GM21737 (cell line): ENCODE data around the gene TSC1.

Experiments
- ATAC-seq: cut with Tn5 transposase; IDR thresholded peaks from one replicate; pipeline ENCODE4 v1.9.1; 2021; ENCODE audit warnings: mild to moderate bottlenecking, moderate library complexity; ENCODE audit not compliant: unreplicated experiment

Gene TSC1

DNA sequence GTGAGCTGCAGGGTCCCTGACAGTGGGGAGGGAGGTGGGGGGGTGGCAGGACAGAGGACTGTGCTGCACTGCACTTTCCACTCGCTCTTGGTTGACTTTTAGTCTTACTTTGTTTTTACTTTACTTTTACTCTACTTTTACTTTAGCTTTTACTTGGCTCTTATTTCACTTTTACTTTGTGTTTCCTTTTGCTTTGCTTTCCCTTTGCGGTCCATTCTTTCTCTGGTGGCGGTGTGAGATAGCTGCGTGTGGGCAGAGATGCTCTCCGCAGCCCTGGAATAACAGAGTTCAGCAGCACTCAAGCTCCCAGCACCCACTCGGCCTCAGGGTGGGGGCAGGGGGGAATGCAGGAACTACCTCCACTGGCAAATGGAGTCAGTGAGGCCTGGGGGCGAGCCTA lies 71.0 kb downstream of the TSC1 start:
- no peak for ATAC-seq

GRCh38 chr9:132869266-132869665 lies 75.2 kb downstream of the TSC1 start:
- ATAC-seq = no peak

GRCh38 chr9:132866898-132867297 lies 77.5 kb downstream of the TSC1 start:
- no peak for ATAC-seq

DNA sequence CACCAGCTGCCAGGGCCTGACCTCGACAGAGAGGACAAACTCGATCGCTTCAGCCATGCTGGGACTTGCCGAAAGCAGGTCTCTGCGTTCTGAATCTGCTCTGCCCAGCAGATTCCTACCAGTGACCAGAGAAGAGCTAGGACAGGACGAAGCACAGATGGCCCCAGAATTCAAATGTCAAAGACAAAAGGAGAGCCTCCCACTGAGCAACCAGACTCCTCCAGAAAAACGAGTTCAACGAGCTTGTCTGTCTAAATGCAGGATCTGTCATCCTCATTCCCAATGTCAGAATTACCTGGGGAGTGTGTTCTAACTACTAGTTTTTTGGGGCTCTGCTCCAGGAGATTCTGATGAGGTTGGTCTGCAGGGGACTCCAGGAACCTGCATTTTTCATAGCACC lies 79.7 kb downstream of the TSC1 start:
- ATAC-seq = no peak

- ATAC-seq = no peak
Observed at GRCh38 chr9:132864277-132864676, 80.1 kb downstream of the TSC1 start.

- no peak for ATAC-seq
Observed at GRCh38 chr9:132863096-132863495, 81.3 kb downstream of the TSC1 start.

DNA sequence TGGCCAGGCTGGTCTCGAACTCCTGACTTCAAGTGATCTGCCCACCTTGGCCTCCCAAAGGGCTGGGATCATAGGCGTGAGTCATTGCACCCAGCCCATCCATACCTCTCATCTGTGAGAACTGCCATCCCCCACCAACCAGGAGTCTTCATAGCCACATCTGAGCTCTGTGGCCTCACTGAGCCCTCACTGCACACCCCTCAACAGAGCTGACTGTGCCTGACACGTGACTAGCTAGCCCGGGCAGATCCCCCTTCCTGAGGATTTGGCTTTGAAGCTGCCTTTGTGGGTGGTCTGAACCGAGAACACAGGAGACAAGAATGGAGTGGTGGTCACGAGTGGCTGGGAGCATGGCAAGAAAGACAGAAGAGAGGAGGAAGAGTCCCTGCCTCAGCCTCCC lies 81.9 kb downstream of the TSC1 start:
- no peak for ATAC-seq

- no peak for ATAC-seq
Observed at GRCh38 chr9:132861666-132862065, 82.8 kb downstream of the TSC1 start.

DNA sequence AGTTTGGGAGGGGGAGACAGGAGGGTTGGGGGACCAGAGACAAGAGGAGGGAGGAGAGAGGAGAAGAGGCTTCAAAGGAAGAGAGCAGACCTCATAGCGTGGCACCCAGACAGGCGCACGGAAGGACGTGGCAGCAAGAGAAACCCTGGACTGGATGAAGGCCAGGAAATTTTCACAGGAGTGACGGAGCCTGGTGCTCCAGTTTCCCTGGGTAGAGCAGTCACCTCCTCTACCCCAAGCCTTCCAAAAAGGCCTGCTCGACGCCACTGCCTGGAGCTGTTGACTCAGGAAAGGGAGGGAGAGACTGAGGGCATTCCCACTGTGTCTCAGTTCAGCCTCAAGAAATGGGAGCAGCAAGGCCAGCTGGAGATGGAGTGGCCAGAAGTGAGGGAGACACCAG lies 85.7 kb downstream of the TSC1 start:
- ATAC-seq = no peak

DNA sequence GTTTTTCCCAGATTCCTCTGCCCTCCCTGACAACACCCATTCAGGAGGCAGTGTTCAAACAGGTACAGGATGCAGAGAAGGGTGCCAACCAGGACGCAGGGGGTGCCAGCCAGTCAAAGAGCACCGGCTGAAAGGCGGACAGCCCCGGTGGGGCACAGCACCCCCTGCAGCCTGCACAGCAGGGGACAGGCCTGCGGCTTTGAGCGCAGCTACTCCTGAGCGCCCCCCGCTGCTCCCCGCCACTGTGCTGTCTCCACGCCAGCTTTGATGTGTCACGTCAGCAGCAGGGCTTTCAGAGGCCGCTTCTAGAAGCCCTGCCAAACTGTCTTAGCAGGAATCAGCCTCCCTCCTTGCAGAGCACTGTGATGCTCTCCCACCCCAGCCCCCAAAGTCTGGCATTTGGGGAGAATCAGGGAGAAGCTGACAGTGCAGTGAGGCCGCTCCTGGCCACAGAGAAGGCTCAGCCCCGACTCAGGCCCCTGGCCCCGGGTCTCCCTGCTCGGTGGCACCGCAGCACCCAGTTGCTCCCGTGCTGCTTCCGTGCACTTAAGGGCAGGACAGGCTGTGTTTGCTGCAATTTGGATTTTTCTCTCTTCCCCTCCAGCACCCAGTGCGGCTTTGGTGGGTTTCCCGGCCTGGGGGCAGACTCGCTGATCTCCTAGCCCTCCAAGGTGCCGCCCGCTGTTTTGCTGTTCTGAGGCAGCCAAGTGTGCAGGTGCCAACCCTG lies 86.6 kb downstream of the TSC1 start:
- ATAC-seq = no peak

DNA sequence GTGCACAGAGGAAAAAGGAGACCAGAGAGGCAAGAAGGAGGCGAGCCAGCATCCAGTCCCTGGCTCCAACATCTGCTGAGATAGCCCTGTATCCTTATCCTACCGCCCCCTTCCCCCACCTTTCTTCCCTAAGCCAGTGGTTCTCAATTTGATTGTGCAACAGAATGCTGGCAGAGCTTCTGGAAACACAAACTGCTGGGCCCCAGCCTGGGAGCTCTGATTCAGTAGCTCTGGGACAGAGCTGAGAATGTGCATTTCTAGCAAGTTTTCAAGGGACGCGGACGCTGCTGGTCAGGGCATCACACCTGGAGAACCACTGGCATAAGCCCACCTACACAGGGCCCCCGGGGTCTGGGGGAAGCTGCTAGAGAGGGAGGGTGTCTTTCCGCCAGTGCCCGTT lies 87.4 kb downstream of the TSC1 start:
- ATAC-seq = no peak

DNA sequence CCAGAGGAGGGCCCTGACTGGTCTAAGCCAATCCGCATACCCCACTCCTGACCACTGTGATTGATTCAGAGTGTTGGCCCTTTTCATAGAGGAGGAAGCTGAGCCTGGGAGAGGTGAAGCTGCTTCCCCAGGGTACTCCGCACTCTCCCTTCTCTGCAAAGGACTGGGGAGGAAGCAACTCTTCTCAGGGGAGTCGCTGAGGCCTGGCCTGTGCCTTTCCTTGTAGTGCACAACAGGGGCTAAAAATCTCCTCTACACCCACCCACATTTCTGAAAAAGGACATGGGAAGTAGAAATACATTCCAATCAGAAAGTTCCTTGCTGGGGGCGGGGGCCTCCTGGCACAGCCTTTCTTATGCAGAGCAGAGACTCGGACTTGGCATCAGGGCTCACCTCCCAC lies 88.5 kb downstream of the TSC1 start:
- ATAC-seq = no peak

- no peak for ATAC-seq
Observed at GRCh38 chr9:132854832-132855231, 89.6 kb downstream of the TSC1 start.

DNA sequence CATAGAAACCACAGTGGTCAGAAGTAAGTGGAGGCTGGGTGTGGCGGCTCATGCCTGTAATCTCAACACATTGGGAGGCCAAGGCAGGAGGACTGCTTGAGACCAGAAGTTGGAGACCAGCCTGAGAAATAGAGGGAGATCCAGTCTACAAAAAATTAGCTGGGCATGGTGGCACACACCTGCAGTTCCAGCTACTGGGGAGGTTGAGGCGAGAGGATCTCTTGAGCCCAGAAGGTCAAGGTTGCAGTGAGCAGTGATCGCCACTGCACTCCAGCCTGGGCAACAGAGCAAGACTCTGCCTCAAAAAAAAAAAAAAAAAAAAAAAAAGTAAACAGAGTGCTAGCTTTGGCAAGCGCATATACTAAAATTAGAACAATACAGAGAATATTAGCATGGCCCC lies 90.9 kb downstream of the TSC1 start:
- ATAC-seq = no peak

DNA sequence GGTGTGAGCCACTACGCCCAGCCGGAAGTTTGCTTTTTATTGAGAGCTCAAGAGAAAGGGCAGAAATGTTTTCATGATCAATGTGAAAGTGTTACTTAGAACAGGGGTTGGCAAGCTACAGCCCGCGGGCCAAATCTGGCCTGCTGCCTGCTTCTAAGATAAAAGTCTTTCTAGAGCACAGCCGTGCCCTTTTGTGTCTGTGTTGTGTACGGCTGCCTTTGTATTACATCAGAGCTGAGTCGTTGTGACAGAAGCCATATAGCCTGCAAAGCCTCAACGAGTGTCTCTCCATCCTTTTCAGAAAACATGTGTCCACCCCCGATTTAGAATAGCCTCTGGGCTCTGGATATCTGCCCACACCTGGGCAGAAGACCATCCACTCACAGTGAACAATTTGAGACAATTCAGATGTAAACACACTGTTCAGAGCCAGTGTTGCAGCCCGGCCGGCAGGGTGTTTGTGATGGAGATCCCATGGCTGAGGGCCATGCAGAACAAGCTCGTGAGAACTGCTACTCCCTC lies 95.2 kb downstream of the TSC1 start:
- no peak for ATAC-seq

DNA sequence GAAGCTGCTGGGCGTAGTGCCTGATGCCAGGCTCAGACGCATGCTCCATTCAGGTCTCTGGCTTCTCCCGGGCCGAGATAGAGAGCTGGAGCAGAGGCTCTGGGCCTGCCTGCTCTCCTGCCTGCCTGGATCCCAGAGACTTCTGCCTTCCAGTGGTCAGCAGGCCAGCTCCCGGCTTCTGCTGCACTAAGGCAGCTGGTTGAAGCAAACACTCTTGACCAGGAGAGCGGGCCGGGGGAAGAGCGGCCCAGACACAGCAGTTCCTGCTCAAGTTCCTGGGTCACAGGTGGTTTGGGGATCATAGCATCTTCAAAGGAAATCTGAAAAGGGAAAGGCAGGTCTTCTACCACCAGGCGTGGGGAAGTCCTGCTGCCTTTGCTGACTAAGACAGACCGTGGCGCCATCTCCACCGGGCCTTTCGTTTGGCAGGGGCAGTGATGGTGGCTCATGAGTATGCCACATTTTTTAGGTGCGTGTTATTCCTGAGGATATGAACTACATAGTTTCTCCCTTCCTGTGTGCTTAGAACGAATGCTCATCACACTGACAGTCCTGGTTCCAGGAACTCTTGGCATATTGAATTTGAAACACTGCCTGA lies 97.4 kb downstream of the TSC1 start:
- ATAC-seq = no peak

- ATAC-seq = no peak
Observed at GRCh38 chr9:132846109-132846917, 98.1 kb downstream of the TSC1 start.

GRCh38 chr9:132842124-132843044 lies 102.0 kb downstream of the TSC1 start:
- no peak for ATAC-seq
